Naive thymus-derived CD8-positive, alpha-beta T cell (primary cell): ENCODE measurements around the gene MIPOL1. TPM values are rescaled to one million over a fixed set of nuclear protein-coding genes. Genes with fewer than 3 reads are reported as not detected.

ENCODE experiments used
- ATAC-seq, 2 donors: fragments of 150-1000 bp; cut with Tn5 transposase in 1 of 2; sonication (Bioruptor Pico), chemical (Tn5 transposase) in 1 of 2; 1 replicate in 1 of 2; 2 replicates in 1 of 2; pipeline ENCODE4 v1.10.0; 2021; ENCODE audit warnings: mild to moderate bottlenecking in 2 of 2, moderate library complexity in 2 of 2
- POLR2A ChIA-PET: fragments of 350-600 bp; sonication (Branson Sonifier 250); formaldehyde crosslinking; loops from one replicate; lab custom pipeline; 2021; ENCODE audit warnings: antibody characterized with exemption; lab: Charles Lee
- DNase-seq, 10 donors: peaks; one replicate each; pipeline versions ENCODE4 v3.0.0 to v3.0.0-alpha.2; 2020 to 2022
- H3K27ac Mint-ChIP-seq, 10 donors: one replicate each; pipeline ENCODE4 v1.8.0; 2020 to 2022; ENCODE audit warnings: mild to moderate bottlenecking in 10 of 10, mixed read lengths in 10 of 10, moderate library complexity in 4 of 10, inconsistent platforms in 1 of 10
- H3K27me3 Mint-ChIP-seq, 5 donors: one replicate each; pipeline ENCODE4 v1.8.0; 2021 to 2022; ENCODE audit warnings: mixed read lengths in 5 of 5
- H3K36me3 Mint-ChIP-seq, 3 donors: one replicate each; pipeline ENCODE4 v1.8.0; 2020 to 2022; ENCODE audit warnings: mixed read lengths in 3 of 3, mild to moderate bottlenecking in 2 of 3, inconsistent platforms in 1 of 3
- H3K4me1 Mint-ChIP-seq, 4 donors: one replicate each; pipeline ENCODE4 v1.8.0; 2021 to 2022; ENCODE audit warnings: mixed read lengths in 4 of 4
- H3K4me3 Mint-ChIP-seq, 10 donors: one replicate each; pipeline ENCODE4 v1.8.0; 2020 to 2022; ENCODE audit warnings: mild to moderate bottlenecking in 10 of 10, mixed read lengths in 10 of 10, moderate library complexity in 6 of 10, inconsistent platforms in 1 of 10
- H3K9me3 Mint-ChIP-seq, 9 donors: one replicate each; pipeline ENCODE4 v1.8.0; 2020 to 2022; ENCODE audit warnings: mixed read lengths in 9 of 9, mild to moderate bottlenecking in 3 of 9, inconsistent platforms in 1 of 9, moderate library complexity in 1 of 9
- polyA plus RNA-seq, 3 donors: library from polyadenylated mRNA; unstranded; fragments of 300-500 nt; fragmentation: Illumina TruSeq; gene quantifications; one replicate each; pipeline ENCODE4 v1.2.3, GENCODE V29; 2021
- total RNA-seq, 8 experiments: library from RNA in 2 of 8; stranded (reverse) in 2 of 8; gene quantifications; one replicate each; pipeline ENCODE4 v1.2.3 and lab custom pipeline; 2021 to 2026

The MIPOL1 gene
- total and polyA plus RNA-seq, 5 experiments from 2014 or later, result not detected

GRCh38 chr14:37593511-37594237, 395.9 kb downstream of the MIPOL1 start:
- peak overlapping the region in 9 of 10 donors; percentile 46 to 77 (median 73) for H3K4me3 Mint-ChIP-seq
- H3K27me3 Mint-ChIP-seq, result peaks cover 44 to 91% (median 69%) of the 10 kb centered on the region in 5 donors
- DNase-seq (no peak), ATAC-seq (no peak)
- POLR2A ChIA-PET, result no interaction called here
- H3K4me1 Mint-ChIP-seq, result peaks cover 11 to 35% (median 23%) of the 10 kb centered on the region in 4 donors
- H3K36me3 Mint-ChIP-seq, result peaks cover 4 to 33% (median 26%) of the 10 kb centered on the region in 3 donors
- peaks cover 0 to 59% (median 14%) of the 10 kb centered on the region in 9 donors for H3K9me3 Mint-ChIP-seq
- peak overlapping the region in 1 of 10 donors; percentile 49 for H3K27ac Mint-ChIP-seq

DNA sequence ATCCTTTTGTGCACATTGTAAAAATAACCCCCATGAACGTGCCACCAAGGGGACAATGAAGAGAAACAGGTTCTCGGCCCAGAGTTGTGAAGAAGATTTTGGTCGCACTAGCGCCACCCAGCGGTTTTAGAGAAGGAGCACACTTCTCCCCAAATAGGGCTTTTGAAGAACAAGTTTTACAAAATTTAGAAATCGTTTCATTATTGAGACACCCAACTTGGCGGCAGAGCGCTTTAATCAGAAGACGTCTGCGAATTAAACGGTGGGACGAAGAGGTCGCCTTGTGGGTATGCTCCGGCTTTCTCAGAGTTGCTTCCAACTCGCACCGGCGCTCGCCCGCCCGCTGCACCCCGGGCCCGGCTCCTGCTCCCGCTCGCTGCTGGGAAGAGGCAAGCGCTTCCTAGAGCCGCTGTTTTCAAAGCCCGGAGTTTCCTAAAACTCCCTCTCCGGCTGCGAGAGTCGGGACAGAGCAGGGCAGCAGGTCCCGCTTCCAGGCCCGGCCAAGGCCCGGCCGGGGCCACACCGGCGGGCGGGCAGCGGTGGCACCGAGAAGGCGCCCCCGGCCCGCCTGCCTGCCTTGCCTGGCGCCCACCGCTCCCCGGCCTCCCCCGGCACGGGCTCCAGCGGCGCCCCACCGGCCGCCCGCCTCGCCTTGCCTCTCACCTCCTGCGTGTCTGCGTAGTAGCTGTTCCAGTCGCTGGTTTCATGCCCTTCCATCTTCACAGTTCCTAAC, 396.7 kb downstream of the MIPOL1 start:
- POLR2A ChIA-PET, result no interaction called here
- Mint-ChIP-seq H3K4me1 (peaks cover 12 to 42% (median 29%) of the 10 kb centered on the region in 4 donors), H3K36me3 (peaks cover 9 to 31% (median 29%) of the 10 kb centered on the region in 3 donors), H3K27ac (peak overlapping the region in 2 of 10 donors; percentile 49 to 53), H3K9me3 (peaks cover 0 to 58% (median 12%) of the 10 kb centered on the region in 9 donors), H3K27me3 (peaks cover 47 to 91% (median 67%) of the 10 kb centered on the region in 5 donors), H3K4me3 (peak overlapping the region in 9 of 10 donors; percentile 59 to 77 (median 73))
- ATAC-seq (no peak), DNase-seq (peak in 1 of 10 donors; percentile 19)

DNA sequence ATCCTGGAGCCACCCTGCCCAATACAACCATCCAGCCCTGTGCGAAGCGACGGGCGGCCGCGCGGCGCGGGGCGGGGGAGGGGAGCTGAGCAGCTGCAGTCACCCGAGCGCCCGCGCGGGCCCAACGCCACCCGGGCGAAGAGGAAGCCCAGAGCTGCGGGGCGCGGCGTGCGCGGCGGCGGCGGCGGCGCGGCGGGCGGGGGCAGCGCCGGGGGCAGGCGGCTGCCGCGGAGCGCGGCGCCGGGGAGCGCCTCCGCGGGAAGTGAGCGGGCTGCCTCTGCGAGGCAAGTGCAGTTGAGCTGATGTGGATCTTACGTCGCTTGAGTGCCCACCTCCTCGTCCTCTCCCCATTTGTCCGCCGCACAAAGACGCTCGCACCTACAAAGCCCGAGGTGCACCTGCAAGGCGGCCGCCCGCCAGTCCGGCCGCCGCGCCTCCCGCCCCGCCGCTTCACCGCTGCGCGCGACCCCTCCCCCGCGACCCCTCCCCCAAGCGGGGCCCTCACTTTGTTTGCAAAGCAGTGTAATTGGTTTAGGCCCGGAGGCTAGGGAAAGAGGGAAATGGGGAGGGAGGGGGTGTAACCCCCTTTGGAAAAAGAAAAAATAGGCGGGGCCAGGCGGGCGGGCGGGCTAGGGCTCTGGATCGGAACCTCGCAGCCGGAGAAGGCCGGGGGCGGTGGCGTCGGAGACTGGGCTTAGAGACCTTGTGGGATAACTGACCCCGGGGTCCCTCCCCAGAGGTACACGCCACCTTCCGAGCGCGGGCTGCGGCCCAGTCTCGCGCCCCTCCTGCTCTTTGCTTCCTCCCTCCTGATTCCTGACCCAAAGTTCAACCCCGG, 397.5 kb downstream of the MIPOL1 start, which contains the start of the genes FOXA1 and TTC6:
FOXA1 (minus strand) TSS at position 279 of the 838 bp plus-strand sequence; CDS start at position 2, 277 bp downstream.
TTC6 (plus strand) TSS at position 659 of the 838 bp plus-strand sequence. CDS start 26,436 bp downstream, outside the sequence.
- POLR2A ChIA-PET, result no interaction called here
- Mint-ChIP-seq H3K27me3 (peaks cover 48 to 88% (median 65%) of the 10 kb centered on the region in 5 donors), H3K9me3 (peaks cover 0 to 58% (median 11%) of the 10 kb centered on the region in 9 donors), H3K4me3 (peak within 1 kb of the TSS; percentile 57 to 83 (median 74)), H3K4me1 (peaks cover 15 to 49% (median 34%) of the 10 kb centered on the region in 4 donors), H3K27ac (peak within 1 kb of the TSS in 3 of 10 donors; percentile 22 to 53 (median 49)), H3K36me3 (peaks cover 10 to 29% (median 28%) of the 10 kb centered on the region in 3 donors)
- DNase-seq (no peak), ATAC-seq (peak; percentile 27 to 35)

- Mint-ChIP-seq H3K27me3 (peaks cover 46 to 88% (median 62%) of the 10 kb centered on the region in 5 donors), H3K4me1 (peaks cover 15 to 49% (median 34%) of the 10 kb centered on the region in 4 donors), H3K36me3 (peaks cover 10 to 25% (median 22%) of the 10 kb centered on the region in 3 donors), H3K9me3 (peaks cover 0 to 55% (median 8%) of the 10 kb centered on the region in 9 donors), H3K4me3 (peak overlapping the region; percentile 57 to 83 (median 74)), H3K27ac (peak overlapping the region in 3 of 10 donors; percentile 18 to 48 (median 22))
- DNase-seq (peak in 6 of 10 donors; percentile 16 to 33 (median 23)), ATAC-seq (peak; percentile 60 to 76)
- POLR2A ChIA-PET, result no interaction called here
Measured at GRCh38 chr14:37595809-37596621, 398.3 kb downstream of the MIPOL1 start.

DNA sequence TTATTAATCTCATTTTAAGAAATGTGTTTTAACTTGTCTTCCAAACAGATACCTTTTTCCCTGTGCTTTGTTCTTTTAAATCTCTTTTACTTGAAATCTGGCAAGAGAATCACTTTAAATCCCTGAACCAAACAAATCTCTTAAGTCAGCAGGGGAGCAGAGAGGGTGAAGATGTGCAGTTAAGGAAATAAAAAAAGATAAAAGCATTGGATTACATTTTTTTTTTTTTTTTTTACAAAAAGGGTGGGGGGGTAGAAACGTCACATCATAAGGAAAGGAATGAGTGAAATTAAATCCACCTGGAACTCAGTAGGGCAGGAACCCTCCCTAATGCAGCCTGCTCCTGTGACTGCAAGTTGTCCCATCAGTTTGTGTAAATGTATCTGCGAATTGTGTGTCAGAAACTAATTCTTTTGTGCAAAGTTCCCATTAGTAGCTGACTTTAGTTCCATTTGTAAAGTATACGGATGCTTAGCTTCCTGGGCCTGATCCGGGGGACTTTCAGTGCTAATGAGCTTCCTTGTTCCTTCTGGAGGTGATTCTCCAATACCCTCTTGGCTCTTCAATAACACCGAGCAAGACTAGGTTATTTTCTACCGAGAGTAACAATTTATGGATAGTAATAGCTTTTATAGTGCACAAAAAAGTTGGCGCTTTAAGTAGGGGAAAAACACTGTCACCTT, 399.2 kb downstream of the MIPOL1 start:
- no peak overlapping the region for H3K27ac Mint-ChIP-seq
- POLR2A ChIA-PET, result no interaction called here
- peaks cover 42 to 87% (median 66%) of the 10 kb centered on the region in 5 donors for H3K27me3 Mint-ChIP-seq
- H3K36me3 Mint-ChIP-seq, result peaks cover 10 to 22% (median 22%) of the 10 kb centered on the region in 3 donors
- ATAC-seq (no peak), DNase-seq (no peak)
- peak overlapping the region in 7 of 10 donors; percentile 18 to 76 (median 65) for H3K4me3 Mint-ChIP-seq
- H3K9me3 Mint-ChIP-seq, result peaks cover 0 to 54% (median 7%) of the 10 kb centered on the region in 9 donors
- peaks cover 13 to 49% (median 34%) of the 10 kb centered on the region in 4 donors for H3K4me1 Mint-ChIP-seq

- POLR2A ChIA-PET, result no interaction called here
- no peak for ATAC-seq
- DNase-seq, result no peak
- Mint-ChIP-seq H3K27me3 (peaks cover 40 to 84% (median 67%) of the 10 kb centered on the region in 5 donors), H3K4me3 (peak overlapping the region in 3 of 10 donors; percentile 52 to 69 (median 69)), H3K4me1 (peaks cover 13 to 45% (median 34%) of the 10 kb centered on the region in 4 donors), H3K9me3 (peaks cover 0 to 53% (median 7%) of the 10 kb centered on the region in 9 donors), H3K36me3 (peaks cover 10 to 22% (median 21%) of the 10 kb centered on the region in 3 donors), H3K27ac (peak overlapping the region in 1 of 10 donors; percentile 9)
Measured at GRCh38 chr14:37597538-37597913, 399.8 kb downstream of the MIPOL1 start.

- ATAC-seq, result peak; percentile 26 to 38
- Mint-ChIP-seq H3K4me1 (peaks cover 13 to 41% (median 34%) of the 10 kb centered on the region in 4 donors), H3K9me3 (peaks cover 0 to 51% (median 10%) of the 10 kb centered on the region in 9 donors), H3K27ac (peak overlapping the region in 1 of 10 donors; percentile 9), H3K27me3 (peaks cover 40 to 84% (median 66%) of the 10 kb centered on the region in 5 donors), H3K4me3 (peak overlapping the region in 7 of 10 donors; percentile 39 to 69 (median 54)), H3K36me3 (peaks cover 10 to 22% (median 15%) of the 10 kb centered on the region in 3 donors)
- POLR2A ChIA-PET, result no interaction called here
- no peak for DNase-seq
Measured at GRCh38 chr14:37597914-37598746, 400.4 kb downstream of the MIPOL1 start.

DNA sequence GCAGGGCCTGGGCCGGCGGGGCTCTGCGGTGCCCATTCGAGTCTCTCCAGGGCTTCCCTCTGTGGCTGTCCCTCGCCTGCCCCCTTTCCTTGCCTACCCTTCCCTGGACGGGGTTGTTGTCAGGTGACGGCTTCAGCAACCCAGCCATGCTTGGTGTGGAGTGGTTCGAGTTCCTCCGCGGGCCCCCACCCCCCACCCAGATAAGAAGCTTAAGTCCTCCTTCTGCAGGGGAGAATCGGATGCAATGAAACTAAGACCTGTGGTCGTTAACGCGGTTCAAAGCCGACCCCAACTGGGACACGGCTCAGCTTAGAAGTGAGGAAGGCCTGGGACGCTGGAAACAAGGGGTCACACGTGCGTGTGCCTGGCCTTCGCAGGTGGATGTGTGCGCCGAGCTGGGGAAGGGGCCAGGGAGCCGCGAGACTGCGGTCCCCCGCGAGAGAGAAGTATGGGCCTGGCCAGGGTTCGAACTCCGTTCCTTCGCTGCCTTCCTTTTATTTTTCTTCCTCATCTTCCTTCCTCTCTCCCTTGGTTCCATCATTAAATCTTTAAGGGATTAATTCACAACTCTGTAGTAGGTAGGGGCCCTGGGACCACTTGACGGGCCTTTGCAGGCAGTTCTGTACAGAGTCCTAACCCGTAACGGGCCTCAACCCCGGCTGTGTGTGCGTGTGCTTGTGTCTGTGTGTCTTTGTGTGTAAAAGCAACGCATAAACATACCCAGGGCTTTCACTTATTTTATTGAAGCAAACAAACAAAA, 401.2 kb downstream of the MIPOL1 start:
- Mint-ChIP-seq H3K36me3 (peaks cover 10 to 17% (median 13%) of the 10 kb centered on the region in 3 donors), H3K9me3 (peaks cover 0 to 43% (median 7%) of the 10 kb centered on the region in 9 donors), H3K4me3 (peak overlapping the region in 8 of 10 donors; percentile 41 to 73 (median 61)), H3K4me1 (peaks cover 13 to 39% (median 32%) of the 10 kb centered on the region in 4 donors), H3K27ac (peak overlapping the region in 1 of 10 donors; percentile 24), H3K27me3 (peaks cover 42 to 84% (median 62%) of the 10 kb centered on the region in 5 donors)
- DNase-seq, result no peak
- POLR2A ChIA-PET, result no interaction called here
- ATAC-seq, result no peak
